Raji (cell line): Measurements from ENCODE around the gene TGFB1.

ENCODE experiments used
- POLR2A ChIP-seq: IDR thresholded peaks from 2 replicates; pipeline ENCODE4 v1.6.1; 2011; ENCODE audit warnings: low read depth, low read length, control low read depth; ENCODE audit not compliant: insufficient read depth

The TGFB1 gene

GRCh38 chr19:41355802-41356201 lies 2.1 kb upstream of the TGFB1 start:
- TF ChIP-seq POLR2A: no peak

GRCh38 chr19:41355035-41355434 lies 1.3 kb upstream of the TGFB1 start:
- no peak for TF ChIP-seq POLR2A

- TF ChIP-seq POLR2A: no peak
These were observed 726 bp upstream of the TGFB1 start for GRCh38 chr19:41354343-41354953.

GRCh38 chr19:41352609-41353465 lies 885 bp downstream of the TGFB1 start:
- peak; percentile 30; the same call in 1 of the 2 replicates for TF ChIP-seq POLR2A

GRCh38 chr19:41352279-41352608 lies 1.5 kb downstream of the TGFB1 start:
- TF ChIP-seq POLR2A: no peak

GRCh38 chr19:41351339-41352245 lies 2.1 kb downstream of the TGFB1 start:
- TF ChIP-seq POLR2A: peak; percentile 59

- no peak for TF ChIP-seq POLR2A
These were observed 2.9 kb downstream of the TGFB1 start for GRCh38 chr19:41350735-41351338.

GRCh38 chr19:41344162-41344561 lies 9.6 kb downstream of the TGFB1 start:
- TF ChIP-seq POLR2A: no peak

- no peak for TF ChIP-seq POLR2A
These were observed 11.8 kb downstream of the TGFB1 start for GRCh38 chr19:41341669-41342490.

- no peak for TF ChIP-seq POLR2A
These were observed 13.8 kb downstream of the TGFB1 start for GRCh38 chr19:41339936-41340335.

- TF ChIP-seq POLR2A: no peak
These were observed 18.3 kb downstream of the TGFB1 start for GRCh38 chr19:41335467-41335866.

GRCh38 chr19:41334793-41335192 lies 18.9 kb downstream of the TGFB1 start:
- TF ChIP-seq POLR2A: no peak

GRCh38 chr19:41332468-41332867 lies 21.3 kb downstream of the TGFB1 start:
- no peak for TF ChIP-seq POLR2A

- TF ChIP-seq POLR2A: no peak
These were observed 21.7 kb downstream of the TGFB1 start for GRCh38 chr19:41332000-41332399.
